ENCODE data around the gene MAD1L1.

MAD1L1 gene

GRCh38 chr7:1769286-1770200 lies 463.2 kb downstream of the MAD1L1 start:
- Histone ChIP-seq H2AFZ (ENCODE audit: low read depth, low read length, severe bottlenecking) (no peak overlapping the region), H3K9me3 (ENCODE audit: insufficient read depth, low read length) (no peaks in the 10 kb centered on the region), H3K27me3 (ENCODE audit: low read length) (no peaks in the 10 kb centered on the region; the same call in 1 of the 2 replicates), H3K9ac (ENCODE audit: low read length) (no peak overlapping the region), H3K4me2 (ENCODE audit: low read depth, low read length, poor library complexity, severe bottlenecking) (no peak overlapping the region), H3K9me2 (replicated peaks; ENCODE audit: insufficient read depth, low read length) (no peaks in the 10 kb centered on the region), H3K4me3 (ENCODE audit: insufficient read depth, low read length, poor library complexity, severe bottlenecking) (no peak overlapping the region), H3K79me2 (ENCODE audit: insufficient read depth, low read length) (no peaks in the 10 kb centered on the region), H4K20me1 (ENCODE audit: low read depth, low read length) (no peaks in the 10 kb centered on the region), H3K36me3 (ENCODE audit: low read length) (no peaks in the 10 kb centered on the region), H3K27ac (ENCODE audit: low read depth, low read length) (no peak overlapping the region), H3F3A (ENCODE audit: insufficient read depth) (no peaks in the 10 kb centered on the region)
- TF ChIP-seq EZH2phosphoT487 (conservative IDR thresholded peaks at IDR 0.05; ENCODE audit: low read length) (no peak), CTCF (IDR thresholded peaks at IDR 0.05; ENCODE audit: insufficient read depth, low read length, poor library complexity, severe bottlenecking) (no peak)

- Histone ChIP-seq H3F3A (ENCODE audit: insufficient read depth) (no peaks in the 10 kb centered on the region), H3K27ac (ENCODE audit: low read depth, low read length) (no peak overlapping the region), H2AFZ (ENCODE audit: low read depth, low read length, severe bottlenecking) (no peak overlapping the region), H3K27me3 (ENCODE audit: low read length) (no peaks in the 10 kb centered on the region), H3K9ac (ENCODE audit: low read length) (no peak overlapping the region), H3K79me2 (ENCODE audit: insufficient read depth, low read length) (no peaks in the 10 kb centered on the region), H3K36me3 (ENCODE audit: low read length) (no peaks in the 10 kb centered on the region), H3K9me2 (replicated peaks; ENCODE audit: insufficient read depth, low read length) (no peaks in the 10 kb centered on the region), H4K20me1 (ENCODE audit: low read depth, low read length) (no peaks in the 10 kb centered on the region), H3K9me3 (ENCODE audit: insufficient read depth, low read length) (no peaks in the 10 kb centered on the region), H3K4me3 (ENCODE audit: insufficient read depth, low read length, poor library complexity, severe bottlenecking) (no peak overlapping the region), H3K4me2 (ENCODE audit: low read depth, low read length, poor library complexity, severe bottlenecking) (no peak overlapping the region)
- no peak for TF ChIP-seq EZH2phosphoT487 (conservative IDR thresholded peaks at IDR 0.05; ENCODE audit: low read length)
- TF ChIP-seq CTCF (IDR thresholded peaks at IDR 0.05; ENCODE audit: insufficient read depth, low read length, poor library complexity, severe bottlenecking) = no peak
Observed at GRCh38 chr7:1768832-1769231, 463.9 kb downstream of the MAD1L1 start.

- no peaks in the 10 kb centered on the region for H3K9me2 ChIP-seq (replicated peaks; ENCODE audit: insufficient read depth, low read length)
- no peak overlapping the region for H3K4me3 ChIP-seq (ENCODE audit: insufficient read depth, low read length, poor library complexity, severe bottlenecking)
- H2AFZ ChIP-seq (ENCODE audit: low read depth, low read length, severe bottlenecking) = no peak overlapping the region
- H3K79me2 ChIP-seq (ENCODE audit: insufficient read depth, low read length) = no peaks in the 10 kb centered on the region
- no peaks in the 10 kb centered on the region for H4K20me1 ChIP-seq (ENCODE audit: low read depth, low read length)
- no peaks in the 10 kb centered on the region for H3K36me3 ChIP-seq (ENCODE audit: low read length)
- H3K9ac ChIP-seq (ENCODE audit: low read length) = no peak overlapping the region
- H3K4me2 ChIP-seq (ENCODE audit: low read depth, low read length, poor library complexity, severe bottlenecking) = no peak overlapping the region
- TF ChIP-seq EZH2phosphoT487 (conservative IDR thresholded peaks at IDR 0.05; ENCODE audit: low read length) (no peak), CTCF (IDR thresholded peaks at IDR 0.05; ENCODE audit: insufficient read depth, low read length, poor library complexity, severe bottlenecking) (peak; percentile 14)
- no peaks in the 10 kb centered on the region for H3F3A ChIP-seq (ENCODE audit: insufficient read depth)
- H3K27me3 ChIP-seq (ENCODE audit: low read length) = no peaks in the 10 kb centered on the region
- no peaks in the 10 kb centered on the region for H3K9me3 ChIP-seq (ENCODE audit: insufficient read depth, low read length)
- H3K27ac ChIP-seq (ENCODE audit: low read depth, low read length) = no peak overlapping the region
Observed at GRCh38 chr7:1767524-1767923, 465.2 kb downstream of the MAD1L1 start.
